C1 segment of cervical spinal cord (tissue), 14 donors: ENCODE data around the gene ATRNL1.

Experiments
- DNase-seq, 14 donors: peaks; one replicate each; lab custom pipeline; 2025; lab: John Stamatoyannopoulos, UW

Gene ATRNL1

DNA sequence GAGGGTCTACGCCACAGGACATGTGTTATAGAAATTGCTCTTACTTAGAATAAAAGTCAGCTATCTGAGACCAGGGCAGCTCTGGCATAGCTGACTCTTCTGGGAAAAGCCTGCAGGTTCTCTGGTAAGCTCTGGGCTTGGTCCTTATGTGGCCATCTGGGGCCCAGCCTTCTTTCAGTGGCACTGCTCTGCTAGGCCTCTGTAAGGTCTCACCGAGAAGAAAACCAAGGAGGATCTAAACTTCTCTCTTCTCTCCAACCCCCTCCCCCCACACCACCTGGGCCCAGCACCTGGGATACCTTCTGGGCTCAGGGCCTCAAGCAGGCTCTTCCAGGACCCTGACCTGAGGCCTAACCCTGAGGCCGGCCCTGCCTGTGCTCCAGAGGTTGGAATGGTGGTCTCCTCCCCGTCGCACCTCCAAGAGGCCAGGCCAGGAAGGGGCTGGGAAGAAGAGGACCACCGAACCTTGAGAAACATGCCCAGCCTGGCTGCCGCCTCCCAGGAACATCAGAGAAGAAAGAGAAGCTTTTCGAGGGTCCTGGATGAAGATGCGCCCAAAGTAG is 856.2 kb downstream of the ATRNL1 start:
- DNase-seq: no peak

DNA sequence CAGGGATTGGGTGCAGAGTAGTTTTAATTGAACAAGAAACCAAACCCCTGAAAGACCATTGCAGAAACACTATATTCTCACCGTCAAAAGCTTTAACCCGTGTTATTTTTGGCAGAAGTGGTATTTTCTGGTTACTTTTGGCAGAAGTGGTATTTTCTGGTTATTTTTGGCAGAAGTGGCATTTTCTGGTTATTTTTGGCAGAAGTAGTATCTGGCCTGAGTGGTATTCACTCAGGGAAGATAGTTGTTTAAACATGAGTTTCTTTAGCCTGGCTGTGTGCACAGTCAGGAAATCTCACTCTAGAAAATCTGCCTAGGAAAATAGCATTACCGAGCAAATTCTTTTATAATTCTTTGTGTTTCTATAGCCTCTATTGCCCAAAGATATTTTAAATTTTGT is 857.2 kb downstream of the ATRNL1 start:
- DNase-seq: no peak

DNA sequence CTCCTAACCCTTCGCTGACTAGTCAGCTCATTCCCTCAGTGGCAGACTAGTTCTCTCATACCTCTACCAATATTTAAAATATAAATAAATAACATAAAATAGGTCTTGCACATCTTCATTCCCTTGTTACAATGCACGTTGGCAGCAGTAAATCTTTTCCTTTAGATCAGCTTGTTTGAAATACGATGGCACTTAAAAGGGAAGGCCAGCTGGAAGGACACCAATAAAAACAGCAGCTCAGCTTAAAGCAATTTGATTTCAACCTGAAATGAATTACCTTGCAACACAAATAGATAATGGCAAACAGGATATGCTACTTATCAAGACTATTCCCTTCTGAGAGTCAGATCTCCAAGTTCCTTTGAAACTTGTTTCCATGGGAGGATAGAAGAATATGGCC is 858.1 kb downstream of the ATRNL1 start:
- DNase-seq: no peak

GRCh38 chr10:115953281-115953680 is 860.1 kb downstream of the ATRNL1 start:
- DNase-seq: no peak

GRCh38 chr10:115953968-115954367 is 860.8 kb downstream of the ATRNL1 start:
- no peak for DNase-seq

DNA sequence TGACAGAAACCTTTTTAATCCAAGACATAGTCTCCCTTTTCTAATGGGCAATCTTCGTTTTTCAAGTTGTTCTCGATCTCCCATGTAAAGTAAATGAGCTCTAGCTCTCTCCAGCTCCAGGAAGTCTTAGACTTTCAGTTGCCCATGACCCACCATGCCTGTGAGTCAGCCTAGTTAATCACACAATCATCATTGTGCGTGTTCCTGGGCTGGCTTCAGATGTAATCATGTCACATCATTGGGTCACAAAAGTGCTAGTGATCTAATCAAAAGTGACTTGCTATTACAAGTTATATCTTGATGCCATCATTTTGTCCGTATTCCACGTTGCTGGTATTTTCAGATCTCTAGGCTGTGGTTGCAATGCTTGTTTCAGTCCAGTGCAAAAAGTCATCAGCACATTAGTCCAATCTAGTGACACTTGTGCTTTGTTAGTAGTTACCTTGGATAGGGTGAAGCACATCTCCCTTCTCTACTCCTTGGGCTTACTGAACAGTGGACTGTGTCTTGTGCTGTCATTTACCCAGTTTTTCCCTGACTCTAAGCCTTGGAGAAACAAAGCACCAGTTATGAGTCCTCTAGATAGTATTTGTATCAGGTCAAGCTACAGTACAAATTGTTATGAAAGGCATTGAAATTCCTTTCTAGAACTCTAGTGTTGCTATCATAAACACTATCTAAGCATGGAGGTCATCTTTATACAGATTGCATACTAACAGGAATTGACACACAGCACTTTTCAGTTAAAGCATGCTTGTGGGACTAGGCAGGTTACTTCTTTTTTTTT is 863.3 kb downstream of the ATRNL1 start:
- no peak for DNase-seq

GRCh38 chr10:115957012-115957399 is 863.8 kb downstream of the ATRNL1 start:
- no peak for DNase-seq

DNA sequence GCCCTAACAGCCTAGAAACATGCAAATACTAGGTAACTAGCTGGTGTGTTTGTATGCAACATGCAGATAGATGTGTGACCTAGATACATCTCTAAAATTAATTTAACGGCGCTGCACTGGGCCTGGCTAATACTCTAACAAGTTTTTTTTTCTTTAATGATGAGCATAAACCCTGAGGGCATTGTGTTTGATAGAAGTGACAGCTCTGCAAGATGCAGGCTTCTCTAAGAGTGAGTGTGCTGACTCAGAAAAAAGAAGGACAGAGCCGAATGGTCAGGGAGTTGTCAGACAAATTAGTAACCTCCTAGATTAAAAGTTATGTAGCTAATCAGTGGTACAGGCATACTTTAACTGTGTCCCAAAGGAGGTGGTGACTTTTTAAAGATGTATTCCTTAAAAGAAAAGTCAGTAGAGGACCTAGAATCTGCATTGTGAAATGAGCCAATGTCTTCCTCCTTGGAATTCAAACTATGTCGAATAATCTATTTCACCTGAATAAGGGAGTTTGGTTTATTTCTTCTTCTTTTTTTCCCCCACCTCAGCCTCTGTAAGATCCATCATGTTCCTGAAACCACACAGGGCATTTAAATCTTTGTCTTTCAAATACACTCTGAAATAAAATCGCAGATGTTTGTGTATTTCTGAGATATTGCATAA is 864.7 kb downstream of the ATRNL1 start:
- DNase-seq: no peak

- DNase-seq: no peak
Observed at GRCh38 chr10:115963848-115964247, 870.7 kb downstream of the ATRNL1 start.

- no peak for DNase-seq
Observed at GRCh38 chr10:115964827-115965226, 871.7 kb downstream of the ATRNL1 start.

DNA sequence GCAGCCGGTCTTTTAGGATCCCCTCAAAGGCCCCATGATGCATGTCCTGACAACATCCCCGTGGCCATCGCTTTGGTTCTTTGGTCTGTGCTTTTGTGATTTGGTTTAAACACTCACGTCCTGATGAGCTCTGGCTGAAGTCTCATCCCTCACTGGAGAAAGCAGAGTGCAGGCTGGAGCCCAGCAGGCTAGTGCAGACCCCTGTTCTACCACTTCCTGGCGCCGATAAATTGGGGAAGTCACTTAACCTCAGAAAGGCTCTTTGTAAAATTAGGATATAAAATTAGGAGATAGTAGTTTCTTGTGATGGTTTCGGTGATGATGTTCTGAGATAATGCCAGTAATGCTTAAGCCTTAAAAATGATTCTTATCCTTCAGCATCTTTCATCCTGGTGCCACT is 872.2 kb downstream of the ATRNL1 start:
- DNase-seq: no peak

- DNase-seq: no peak
Observed at GRCh38 chr10:115968236-115968635, 875.1 kb downstream of the ATRNL1 start.

DNA sequence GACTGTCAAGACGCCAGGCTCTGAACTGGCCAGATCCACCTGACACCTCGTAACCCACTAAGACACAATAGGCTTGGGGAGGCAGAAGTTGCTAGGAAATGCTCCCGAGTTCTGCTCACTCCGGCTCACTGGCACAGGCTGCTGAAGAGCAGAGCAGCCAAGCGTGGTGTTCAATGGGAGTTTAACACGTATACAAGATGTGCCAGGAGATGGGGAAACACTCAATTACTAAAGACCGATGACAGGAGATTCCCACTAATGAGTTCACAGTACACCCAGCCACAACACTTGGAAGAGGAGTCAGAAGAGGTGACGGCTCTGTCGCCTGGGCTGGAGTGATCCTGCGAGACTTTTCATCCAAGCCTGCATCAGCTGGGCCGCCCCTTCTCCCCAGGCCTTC is 876.4 kb downstream of the ATRNL1 start:
- DNase-seq: no peak

- no peak for DNase-seq
Observed at GRCh38 chr10:115971921-115972320, 878.8 kb downstream of the ATRNL1 start.

GRCh38 chr10:115972426-115972825 is 879.3 kb downstream of the ATRNL1 start:
- no peak for DNase-seq

GRCh38 chr10:115974351-115974750 is 881.2 kb downstream of the ATRNL1 start:
- DNase-seq: no peak

DNA sequence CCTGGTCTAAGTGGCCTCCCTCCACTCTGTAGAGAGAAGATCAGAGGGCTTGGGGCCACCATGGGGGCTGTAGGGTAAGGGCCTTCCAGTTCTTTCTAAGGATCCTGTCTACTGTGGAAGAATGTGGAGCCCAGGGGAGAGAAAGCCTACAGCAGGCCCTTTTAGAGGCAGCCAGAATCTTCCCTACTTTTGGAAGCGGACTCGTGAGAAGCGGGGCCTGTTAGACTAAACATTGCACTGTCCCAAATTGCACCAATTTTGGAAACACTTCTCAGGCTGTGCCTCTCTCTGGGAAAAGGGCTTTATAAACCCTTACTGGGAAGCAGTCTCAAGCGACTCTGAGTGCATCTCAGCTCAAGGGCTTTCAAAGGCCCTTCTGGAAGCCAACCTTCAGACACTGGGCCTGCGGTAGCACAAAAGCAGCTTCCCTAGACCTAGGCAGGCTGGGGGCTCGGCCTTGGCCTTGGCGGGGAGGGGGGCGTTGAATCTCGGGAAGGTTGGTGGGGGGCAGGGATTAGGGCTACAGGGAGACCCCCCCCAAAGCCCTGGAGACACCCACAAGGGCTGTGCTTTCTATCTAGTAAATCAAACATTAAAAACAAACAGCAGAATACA is 881.8 kb downstream of the ATRNL1 start:
- no peak for DNase-seq

- DNase-seq: no peak
Observed at GRCh38 chr10:115975506-115975905, 882.3 kb downstream of the ATRNL1 start.

GRCh38 chr10:115976342-115976741 is 883.2 kb downstream of the ATRNL1 start:
- DNase-seq: no peak

- no peak for DNase-seq
Observed at GRCh38 chr10:115977855-115978254, 884.7 kb downstream of the ATRNL1 start.

DNA sequence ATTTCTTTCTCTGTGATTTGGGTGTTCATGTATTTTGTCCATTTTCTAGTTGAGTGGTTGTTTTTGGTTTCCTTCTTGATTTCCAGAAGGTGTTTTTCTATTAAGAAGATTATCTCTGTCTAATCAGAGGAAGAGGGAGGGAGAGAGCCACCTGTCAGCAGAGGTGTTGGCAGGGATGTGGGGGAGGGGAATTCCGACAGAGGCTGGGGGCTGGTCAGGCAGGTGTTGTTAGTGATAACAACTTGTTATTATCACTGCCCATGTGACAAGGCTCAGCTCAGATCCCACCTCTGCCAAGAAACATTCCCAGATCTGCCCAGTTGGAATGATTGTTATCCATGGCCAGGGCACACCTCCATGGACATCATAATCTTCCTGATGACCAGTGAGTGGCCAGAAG is 886.4 kb downstream of the ATRNL1 start:
- DNase-seq: no peak

DNA sequence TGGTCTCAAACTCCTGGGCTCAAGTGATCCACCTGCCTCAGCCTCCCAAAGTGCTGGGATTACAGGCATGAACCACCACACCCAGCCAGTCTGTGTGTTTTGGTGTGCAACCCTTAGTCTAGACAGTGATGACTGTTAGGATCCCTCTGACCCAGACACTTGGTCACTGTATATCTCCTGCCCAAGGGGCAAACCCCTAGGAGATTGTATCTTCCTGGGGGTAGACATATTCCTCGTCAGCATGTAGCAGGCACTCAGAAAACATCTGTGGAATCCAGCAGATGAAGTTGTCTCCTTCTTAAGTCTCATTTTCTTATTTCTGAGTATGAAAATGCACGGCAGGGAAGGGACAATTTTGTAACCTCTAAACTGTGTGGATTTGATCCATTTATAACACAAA is 887.3 kb downstream of the ATRNL1 start:
- no peak for DNase-seq

GRCh38 chr10:115981081-115981480 is 887.9 kb downstream of the ATRNL1 start:
- DNase-seq: no peak
